Mesenchymal stem cell (in vitro differentiated cells and primary cell): ENCODE data around the gene ELAPOR2.

ENCODE experiments used
- DNase-seq: peaks from one replicate; pipeline ENCODE4 v3.0.0-alpha.2; 2013
- H2AFZ ChIP-seq: one replicate; pipeline ENCODE4 v1.6.1; 2013; ENCODE audit warnings: low read depth, mild to moderate bottlenecking, control low read depth, inconsistent platforms, low read length, moderate library complexity
- H2AK5ac ChIP-seq: 2 replicates; pipeline ENCODE4 v1.6.1; 2013; ENCODE audit warnings: low read length, moderate library complexity, mild to moderate bottlenecking, inconsistent platforms; ENCODE audit not compliant: severe bottlenecking
- H2BK120ac ChIP-seq: one replicate; pipeline ENCODE4 v1.6.1; 2013; ENCODE audit warnings: low read depth, mild to moderate bottlenecking, inconsistent platforms, low read length, moderate library complexity
- H2BK12ac ChIP-seq, 2 experiments: one replicate each; pipeline ENCODE4 v1.6.1; 2013; ENCODE audit warnings: inconsistent platforms in 2 of 2, low read length in 2 of 2, mild to moderate bottlenecking in 2 of 2, moderate library complexity in 2 of 2, control low read depth in 1 of 2
- H2BK15ac ChIP-seq: one replicate; pipeline ENCODE4 v1.6.1; 2013; ENCODE audit warnings: mild to moderate bottlenecking, low read depth, inconsistent platforms; ENCODE audit not compliant: poor library complexity, severe bottlenecking
- H2BK5ac ChIP-seq: 2 replicates; pipeline ENCODE4 v1.6.1; 2013; ENCODE audit warnings: low read depth, mild to moderate bottlenecking, low read length, control low read depth, inconsistent platforms; ENCODE audit not compliant: poor library complexity, severe bottlenecking
- H3K14ac ChIP-seq, 2 experiments: one replicate each; pipeline ENCODE4 v1.6.1; 2013; ENCODE audit warnings: inconsistent platforms in 2 of 2, low read length in 2 of 2, control low read depth in 1 of 2, mild to moderate bottlenecking in 1 of 2, moderate library complexity in 1 of 2
- H3K18ac ChIP-seq, 2 experiments: one replicate each; pipeline ENCODE4 v1.6.1; 2013; ENCODE audit warnings: inconsistent platforms in 2 of 2, low read length in 2 of 2, control low read depth in 1 of 2, low read depth in 1 of 2, mild to moderate bottlenecking in 1 of 2
- H3K23ac ChIP-seq, 2 experiments: one replicate each; pipeline ENCODE4 v1.6.1; 2013; ENCODE audit warnings: inconsistent platforms in 2 of 2, low read length in 2 of 2, mild to moderate bottlenecking in 2 of 2, moderate library complexity in 2 of 2, control low read depth in 1 of 2
- H3K27ac ChIP-seq: 2 replicates; pipeline ENCODE4 v1.5.1; 2013; ENCODE audit warnings: mild to moderate bottlenecking, moderate library complexity, low read length, control low read depth, inconsistent platforms; ENCODE audit not compliant: poor library complexity, severe bottlenecking
- H3K27me3 ChIP-seq, 2 experiments: 2 replicates each; pipeline versions ENCODE4 v1.6.1 to v1.7.0; 2013; ENCODE audit warnings: low read length in 2 of 2, mild to moderate bottlenecking in 2 of 2, moderate library complexity in 2 of 2, control low read depth in 1 of 2, inconsistent platforms in 1 of 2; ENCODE audit not compliant: control insufficient read depth in 1 of 2, insufficient read depth in 1 of 2
- H3K36me3 ChIP-seq, 2 experiments: 2 replicates each; pipeline versions ENCODE4 v1.6.1 to v1.7.0; 2013; ENCODE audit warnings: low read length in 2 of 2, control low read depth in 1 of 2, inconsistent platforms in 1 of 2, low read depth in 1 of 2, mild to moderate bottlenecking in 1 of 2; ENCODE audit not compliant: insufficient read depth in 2 of 2, control insufficient read depth in 1 of 2
- H3K4ac ChIP-seq, 2 experiments: one replicate each; pipeline ENCODE4 v1.6.1; 2013; ENCODE audit warnings: inconsistent platforms in 2 of 2, low read length in 2 of 2, mild to moderate bottlenecking in 2 of 2, moderate library complexity in 2 of 2, control low read depth in 1 of 2, low read depth in 1 of 2
- H3K4me1 ChIP-seq: 2 replicates; pipeline ENCODE4 v1.6.1; 2013; ENCODE audit warnings: low read depth, low read length, control low read depth; ENCODE audit not compliant: control insufficient read depth, insufficient read depth
- H3K4me2 ChIP-seq: 2 replicates; pipeline ENCODE4 v1.6.1; 2013; ENCODE audit warnings: low read length, mild to moderate bottlenecking, inconsistent platforms; ENCODE audit not compliant: poor library complexity, severe bottlenecking
- H3K4me3 ChIP-seq, 2 experiments: 2 replicates each; pipeline versions ENCODE4 v1.5.1 to v1.7.0; 2013; ENCODE audit warnings: low read length in 2 of 2, mild to moderate bottlenecking in 2 of 2, control low read depth in 1 of 2, low read depth in 1 of 2; ENCODE audit not compliant: insufficient read depth in 1 of 2
- H3K79me1 ChIP-seq: replicated peaks from 2 replicates; pipeline ENCODE4 v1.6.1; 2013; ENCODE audit warnings: mild to moderate bottlenecking, control low read depth, low read length, inconsistent platforms; ENCODE audit not compliant: poor library complexity, severe bottlenecking
- H3K9ac ChIP-seq: 2 replicates; pipeline ENCODE4 v1.7.0; 2013; ENCODE audit warnings: mild to moderate bottlenecking, low read length, moderate library complexity
- H3K9me3 ChIP-seq: 2 replicates; pipeline ENCODE4 v1.7.0; 2013; ENCODE audit warnings: mild to moderate bottlenecking, low read length; ENCODE audit not compliant: control insufficient read depth
- H4K8ac ChIP-seq: one replicate; pipeline ENCODE4 v1.6.1; 2013; ENCODE audit warnings: inconsistent platforms, mild to moderate bottlenecking, low read length, moderate library complexity
- H4K91ac ChIP-seq: one replicate; pipeline ENCODE4 v1.6.1; 2013; ENCODE audit warnings: mild to moderate bottlenecking, low read length, inconsistent platforms
- WGBS: methylation state at CpG from one replicate; pipeline ENCODE4 v1.1.7; 2013; ENCODE audit warnings: mixed read lengths; 5-methylcytosine and 5-hydroxymethylcytosine counted together

The ELAPOR2 gene

GRCh38 chr7:87057210-87057609 is 2.2 kb downstream of the ELAPOR2 start:
- no peak overlapping the region for H4K8ac ChIP-seq
- no peak overlapping the region for H3K27ac ChIP-seq
- no peak overlapping the region for H2BK5ac ChIP-seq
- no peak overlapping the region for H2BK12ac ChIP-seq
- H3K9me3 ChIP-seq, result no peaks in the 10 kb centered on the region
- DNase-seq, result no peak
- no peak overlapping the region for H2AK5ac ChIP-seq
- peak overlapping the region in 1 of 2 experiments; percentile 92 for H3K4me3 ChIP-seq
- peaks cover 0 to 7% of the 10 kb centered on the region in 2 experiments for H3K36me3 ChIP-seq
- H2AFZ ChIP-seq, result no peak overlapping the region
- no peaks in the 10 kb centered on the region for H3K79me1 ChIP-seq
- no peak overlapping the region for H4K91ac ChIP-seq
- no peak overlapping the region for H3K23ac ChIP-seq
- no peak overlapping the region for H3K4me2 ChIP-seq
- no peak overlapping the region for H2BK120ac ChIP-seq
- H3K4me1 ChIP-seq, result peaks cover 4% of the 10 kb centered on the region
- no peak overlapping the region for H3K18ac ChIP-seq
- H3K27me3 ChIP-seq, result peaks cover 4 to 13% of the 10 kb centered on the region in 2 experiments
- H2BK15ac ChIP-seq, result no peak overlapping the region
- WGBS, result 94% methylated on average over 2 of the region's 2 CpGs
- peak overlapping the region; percentile 37 for H3K9ac ChIP-seq
- no peak overlapping the region for H3K14ac ChIP-seq
- H3K4ac ChIP-seq, result no peak overlapping the region

GRCh38 chr7:87056346-87056745 is 3.1 kb downstream of the ELAPOR2 start:
- H3K4me3 ChIP-seq, result peak overlapping the region in 1 of 2 experiments; percentile 47
- H3K4me2 ChIP-seq, result no peak overlapping the region
- H3K9me3 ChIP-seq, result no peaks in the 10 kb centered on the region
- peaks cover 4 to 13% of the 10 kb centered on the region in 2 experiments for H3K27me3 ChIP-seq
- no peaks in the 10 kb centered on the region for H3K79me1 ChIP-seq
- H2AFZ ChIP-seq, result no peak overlapping the region
- H2BK5ac ChIP-seq, result no peak overlapping the region
- no peak overlapping the region for H3K27ac ChIP-seq
- no peak overlapping the region for H2BK120ac ChIP-seq
- H2BK15ac ChIP-seq, result no peak overlapping the region
- no peak overlapping the region for H2BK12ac ChIP-seq
- peak overlapping the region; percentile 37 for H3K9ac ChIP-seq
- H4K91ac ChIP-seq, result no peak overlapping the region
- H3K14ac ChIP-seq, result no peak overlapping the region
- no peak overlapping the region for H4K8ac ChIP-seq
- no peak overlapping the region for H3K18ac ChIP-seq
- H2AK5ac ChIP-seq, result no peak overlapping the region
- H3K4me1 ChIP-seq, result peaks cover 4% of the 10 kb centered on the region
- WGBS, result 78% methylated on average over 3 of the region's 3 CpGs
- no peak overlapping the region for H3K23ac ChIP-seq
- DNase-seq, result no peak
- H3K36me3 ChIP-seq, result peaks cover 0 to 15% of the 10 kb centered on the region in 2 experiments
- no peak overlapping the region for H3K4ac ChIP-seq

GRCh38 chr7:87048839-87049238 is 10.6 kb downstream of the ELAPOR2 start:
- no peak overlapping the region for H2BK15ac ChIP-seq
- no peak overlapping the region for H4K8ac ChIP-seq
- H3K14ac ChIP-seq, result no peak overlapping the region
- H3K4me1 ChIP-seq, result no peaks in the 10 kb centered on the region
- no peak overlapping the region for H3K23ac ChIP-seq
- peaks cover 0 to 11% of the 10 kb centered on the region in 2 experiments for H3K36me3 ChIP-seq
- 100% methylated on average over 1 of the region's 1 CpG for WGBS
- H2BK120ac ChIP-seq, result no peak overlapping the region
- no peak overlapping the region for H3K4ac ChIP-seq
- no peaks in the 10 kb centered on the region for H3K79me1 ChIP-seq
- H3K4me2 ChIP-seq, result no peak overlapping the region
- H3K27me3 ChIP-seq, result no peaks in the 10 kb centered on the region
- no peak overlapping the region for H2AFZ ChIP-seq
- H2AK5ac ChIP-seq, result no peak overlapping the region
- H2BK12ac ChIP-seq, result no peak overlapping the region
- H3K27ac ChIP-seq, result no peak overlapping the region
- H2BK5ac ChIP-seq, result no peak overlapping the region
- DNase-seq, result no peak
- H3K18ac ChIP-seq, result no peak overlapping the region
- H3K9me3 ChIP-seq, result no peaks in the 10 kb centered on the region
- H3K9ac ChIP-seq, result no peak overlapping the region
- no peak overlapping the region for H4K91ac ChIP-seq
- H3K4me3 ChIP-seq, result no peak overlapping the region

DNA sequence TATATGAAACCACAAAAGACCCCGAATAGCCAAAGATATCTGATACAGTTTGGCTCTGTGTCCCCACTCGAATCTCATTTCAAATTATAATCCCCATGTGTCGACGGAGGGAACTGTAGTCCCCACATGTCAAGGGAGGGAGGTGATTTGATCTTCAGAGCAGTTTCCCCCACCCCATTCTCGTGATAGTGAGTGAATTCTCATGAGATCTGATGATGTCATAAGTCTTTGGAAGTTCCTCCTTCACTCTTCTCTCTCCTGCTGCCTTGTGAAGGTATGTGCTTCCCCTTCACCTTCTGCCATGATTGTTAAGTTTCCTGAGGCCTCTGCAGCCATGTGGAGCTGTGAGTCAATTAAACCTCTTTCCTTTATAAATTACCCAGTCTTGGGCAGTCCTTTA is 13.0 kb downstream of the ELAPOR2 start:
- Histone ChIP-seq H2AK5ac (no peak overlapping the region), H4K91ac (no peak overlapping the region), H2BK5ac (no peak overlapping the region), H3K4me2 (no peak overlapping the region), H3K36me3 (peaks cover 0 to 1% of the 10 kb centered on the region in 2 experiments), H2BK15ac (no peak overlapping the region), H3K9ac (no peak overlapping the region), H3K9me3 (no peaks in the 10 kb centered on the region), H3K79me1 (no peaks in the 10 kb centered on the region), H2BK120ac (no peak overlapping the region), H4K8ac (no peak overlapping the region), H3K4ac (no peak overlapping the region), H3K4me3 (no peak overlapping the region), H3K27me3 (no peaks in the 10 kb centered on the region), H3K18ac (no peak overlapping the region), H2BK12ac (no peak overlapping the region), H3K14ac (no peak overlapping the region), H2AFZ (no peak overlapping the region), H3K23ac (no peak overlapping the region), H3K27ac (no peak overlapping the region), H3K4me1 (no peaks in the 10 kb centered on the region)
- no CpG with 5 or more reads among the region's 5 CpGs for WGBS
- DNase-seq, result no peak
